OCI-LY1 (cell line): Measurements from ENCODE around the gene FAM98B.
"Not testable (repeated sequence)": the region's sequence is repeated elsewhere in the genome, so short reads cannot be mapped to it uniquely, and the experiment has no call there.

Source experiments
- H2AFZ ChIP-seq: fragments of 200-600 bp; sonication (generic), shearing (Covaris generic); 2 replicates; pipeline ENCODE4 v1.6.0; 2014; ENCODE audit warnings: antibody characterized with exemption, mild to moderate bottlenecking, low read length
- H3F3A ChIP-seq: fragments of 200-600 bp; sonication (generic), shearing (Covaris generic); 2 replicates; pipeline ENCODE4 v1.6.0; 2014; ENCODE audit warnings: mild to moderate bottlenecking, antibody characterized with exemption, low read length, moderate library complexity; ENCODE audit not compliant: insufficient read depth
- H3K27ac ChIP-seq: fragments of 200-600 bp; sonication (generic); 2 replicates; pipeline ENCODE4 v1.5.1; 2014; ENCODE audit warnings: low read length, mixed run types, mild to moderate bottlenecking, low read depth; ENCODE audit not compliant: poor library complexity, severe bottlenecking
- H3K27me3 ChIP-seq: fragments of 200-600 bp; sonication (generic); 2 replicates; pipeline ENCODE4 v1.6.0; 2014; ENCODE audit warnings: antibody characterized with exemption, mild to moderate bottlenecking, low read length, moderate library complexity; ENCODE audit not compliant: insufficient read depth
- H3K36me3 ChIP-seq: fragments of 200-600 bp; sonication (generic); 2 replicates; pipeline ENCODE4 v1.6.1; 2014; ENCODE audit warnings: mild to moderate bottlenecking, antibody characterized with exemption, low read length, moderate library complexity, mixed read lengths; ENCODE audit not compliant: insufficient read depth
- H3K4me1 ChIP-seq: fragments of 200-600 bp; sonication (generic); 2 replicates; pipeline ENCODE4 v1.5.1; 2014; ENCODE audit warnings: mild to moderate bottlenecking, low read length, moderate library complexity; ENCODE audit not compliant: insufficient read depth, severe bottlenecking
- H3K4me2 ChIP-seq: fragments of 200-600 bp; sonication (generic), shearing (Covaris generic); 2 replicates; pipeline ENCODE4 v1.6.1; 2014; ENCODE audit warnings: low read length
- H3K4me3 ChIP-seq: fragments of 200-600 bp; sonication (generic); 2 replicates; pipeline ENCODE4 v1.5.1; 2014; ENCODE audit warnings: low read length, low read depth, mild to moderate bottlenecking, mixed read lengths; ENCODE audit not compliant: poor library complexity, severe bottlenecking
- H3K79me2 ChIP-seq: fragments of 200-600 bp; shearing (Covaris generic); 2 replicates; pipeline ENCODE4 v1.6.1; 2016; ENCODE audit warnings: mixed run types, low read length, mixed read lengths; ENCODE audit not compliant: insufficient read depth
- H3K9ac ChIP-seq: fragments of 200-600 bp; sonication (generic), shearing (Covaris generic); 2 replicates; pipeline ENCODE4 v1.6.1; 2014; ENCODE audit warnings: mild to moderate bottlenecking, low read length, mixed read lengths
- H3K9me2 ChIP-seq: fragments of 200-600 bp; sonication (generic), shearing (Covaris generic); 2 replicates; pipeline ENCODE4 v1.6.1; 2014; ENCODE audit warnings: low read depth, mild to moderate bottlenecking, low read length, mixed read lengths
- H3K9me3 ChIP-seq: fragments of 200-600 bp; shearing (Covaris generic); 2 replicates; pipeline ENCODE4 v1.6.1; 2014; ENCODE audit warnings: low read length, mixed read lengths
- H4K20me1 ChIP-seq: fragments of 200-600 bp; sonication (generic), shearing (Covaris generic); 2 replicates; pipeline ENCODE4 v1.6.0; 2016; ENCODE audit warnings: mild to moderate bottlenecking, low read length; ENCODE audit not compliant: insufficient read depth
- EZH2 ChIP-seq: fragments of 200-600 bp; sonication (generic), shearing (Covaris generic); IDR thresholded peaks from 2 replicates; pipeline ENCODE4 v1.8.0; 2017; ENCODE audit warnings: borderline replicate concordance, mixed run types, mild to moderate bottlenecking, antibody characterized with exemption, low read length, moderate library complexity, mixed read lengths
- TF ChIP-seq, protein P1 (sequence below): fragments of 200-600 bp; sonication (generic), shearing (Covaris generic); IDR thresholded peaks from 2 replicates; pipeline ENCODE4 v1.5.1; 2017; ENCODE audit warnings: mild to moderate bottlenecking, antibody characterized with exemption, low read length, moderate library complexity, mixed read lengths

FAM98B gene

DNA sequence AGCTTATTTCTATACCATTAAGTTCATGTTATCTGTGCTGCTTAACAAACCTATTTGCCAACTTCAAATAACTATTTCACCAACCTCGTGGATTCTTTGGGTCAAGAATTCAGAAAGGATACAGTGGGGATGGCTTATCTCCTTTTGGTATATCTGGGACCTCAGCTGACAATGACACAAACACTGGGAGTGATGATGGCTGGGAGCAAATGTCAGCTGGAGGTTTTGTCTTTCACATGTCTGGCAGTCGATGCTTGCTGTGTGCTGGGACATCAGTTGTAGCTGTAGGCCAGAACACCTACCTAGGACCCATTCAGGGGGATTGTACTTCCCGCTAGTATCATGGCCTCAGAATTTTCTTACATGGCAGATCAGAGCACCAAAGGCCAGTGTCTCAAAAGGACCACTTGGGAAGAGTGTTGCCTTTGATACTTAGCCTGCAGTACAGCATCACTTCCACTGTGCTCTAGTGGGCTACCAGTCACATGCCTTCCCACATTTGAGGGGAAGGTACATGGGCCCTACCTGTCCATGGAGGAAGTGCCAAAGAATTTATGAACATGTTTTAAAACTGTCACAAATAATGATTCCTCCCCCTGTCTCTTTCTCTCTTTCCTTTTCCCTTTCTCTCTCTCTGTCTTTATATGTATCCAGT is 23.7 kb upstream of the FAM98B start:
- no peak overlapping the region for H3K4me3 ChIP-seq
- no peak overlapping the region for H3K9ac ChIP-seq
- no peaks in the 10 kb centered on the region for H3K9me3 ChIP-seq
- no peak overlapping the region for H3K4me2 ChIP-seq
- no peaks in the 10 kb centered on the region for H4K20me1 ChIP-seq
- H3K36me3 ChIP-seq = no peaks in the 10 kb centered on the region
- H3K27ac ChIP-seq = no peak overlapping the region
- no peaks in the 10 kb centered on the region for H3K79me2 ChIP-seq
- no peaks in the 10 kb centered on the region for H3K27me3 ChIP-seq
- H3F3A ChIP-seq = no peaks in the 10 kb centered on the region
- no peaks in the 10 kb centered on the region for H3K4me1 ChIP-seq
- H2AFZ ChIP-seq = no peak overlapping the region
- TF ChIP-seq, protein P1, sequence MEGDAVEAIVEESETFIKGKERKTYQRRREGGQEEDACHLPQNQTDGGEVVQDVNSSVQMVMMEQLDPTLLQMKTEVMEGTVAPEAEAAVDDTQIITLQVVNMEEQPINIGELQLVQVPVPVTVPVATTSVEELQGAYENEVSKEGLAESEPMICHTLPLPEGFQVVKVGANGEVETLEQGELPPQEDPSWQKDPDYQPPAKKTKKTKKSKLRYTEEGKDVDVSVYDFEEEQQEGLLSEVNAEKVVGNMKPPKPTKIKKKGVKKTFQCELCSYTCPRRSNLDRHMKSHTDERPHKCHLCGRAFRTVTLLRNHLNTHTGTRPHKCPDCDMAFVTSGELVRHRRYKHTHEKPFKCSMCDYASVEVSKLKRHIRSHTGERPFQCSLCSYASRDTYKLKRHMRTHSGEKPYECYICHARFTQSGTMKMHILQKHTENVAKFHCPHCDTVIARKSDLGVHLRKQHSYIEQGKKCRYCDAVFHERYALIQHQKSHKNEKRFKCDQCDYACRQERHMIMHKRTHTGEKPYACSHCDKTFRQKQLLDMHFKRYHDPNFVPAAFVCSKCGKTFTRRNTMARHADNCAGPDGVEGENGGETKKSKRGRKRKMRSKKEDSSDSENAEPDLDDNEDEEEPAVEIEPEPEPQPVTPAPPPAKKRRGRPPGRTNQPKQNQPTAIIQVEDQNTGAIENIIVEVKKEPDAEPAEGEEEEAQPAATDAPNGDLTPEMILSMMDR = no peak
- TF ChIP-seq EZH2 = no peak
- H3K9me2 ChIP-seq = no peaks in the 10 kb centered on the region

DNA sequence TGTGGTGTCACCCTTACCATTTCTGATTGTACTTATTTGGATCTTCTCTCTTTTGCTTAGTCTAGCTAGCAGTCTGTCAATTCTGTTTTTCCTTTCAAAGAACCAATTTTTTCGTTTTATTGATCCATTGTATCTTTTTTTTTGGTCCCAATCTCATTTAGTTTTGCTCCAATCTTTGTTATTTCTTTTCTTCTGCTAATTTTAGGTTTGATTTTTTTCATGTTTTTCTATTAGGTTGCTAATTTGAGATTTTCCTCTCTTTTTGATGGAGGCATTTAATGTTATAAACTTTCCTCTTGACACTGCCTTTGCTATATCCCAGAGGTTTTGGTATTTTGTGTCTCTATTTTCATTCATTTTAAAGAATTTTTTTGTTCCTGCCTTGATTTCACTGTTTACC is 16.9 kb upstream of the FAM98B start:
- no peak overlapping the region for H2AFZ ChIP-seq
- no peak overlapping the region for H3K4me2 ChIP-seq
- peaks cover 3% of the 10 kb centered on the region for H3K4me1 ChIP-seq

DNA sequence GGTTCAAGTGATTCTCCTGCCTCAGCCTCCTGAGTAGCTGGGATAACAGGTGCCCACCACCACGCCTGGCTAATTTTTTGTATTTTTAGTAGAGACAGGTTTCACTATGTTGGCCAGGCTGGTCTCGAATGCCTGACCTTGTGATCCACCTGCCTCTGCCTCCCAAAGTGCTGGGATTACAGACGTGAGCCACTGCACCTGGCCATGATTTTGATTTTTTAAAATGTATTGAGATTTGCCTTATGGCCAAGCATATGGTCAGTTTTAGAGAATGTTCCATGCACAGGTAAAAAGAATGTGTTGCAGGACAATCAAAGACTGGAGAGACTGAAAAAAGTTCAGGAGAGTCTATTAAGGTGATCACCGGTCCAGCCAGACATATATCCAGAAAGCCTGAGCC is 16.3 kb upstream of the FAM98B start:
- not testable (repeated sequence) for H3K9ac ChIP-seq, H3K79me2 ChIP-seq, H3F3A ChIP-seq, H4K20me1 ChIP-seq, H3K9me2 ChIP-seq, H3K4me1 ChIP-seq, H3K9me3 ChIP-seq, H3K27ac ChIP-seq, H3K36me3 ChIP-seq, H3K4me2 ChIP-seq, H2AFZ ChIP-seq, H3K4me3 ChIP-seq, H3K27me3 ChIP-seq

More for the DNA sequence above, 16.9 kb upstream of the FAM98B start:
- Histone ChIP-seq H3F3A (no peaks in the 10 kb centered on the region), H3K9ac (no peak overlapping the region), H3K4me3 (no peak overlapping the region), H4K20me1 (no peaks in the 10 kb centered on the region), H3K79me2 (no peaks in the 10 kb centered on the region), H3K9me3 (no peaks in the 10 kb centered on the region), H3K36me3 (no peaks in the 10 kb centered on the region), H3K27me3 (no peaks in the 10 kb centered on the region), H3K9me2 (no peaks in the 10 kb centered on the region), H3K27ac (no peak overlapping the region)
- no peak for TF ChIP-seq EZH2
- TF ChIP-seq, protein P1 = no peak
